ENCODE measurements around the gene TMEM95.

- TF ChIP-seq CTCF (IDR thresholded peaks at IDR 0.05) = no peak
- no peak for TF ChIP-seq EZH2 (IDR thresholded peaks at IDR 0.05; ENCODE audit: borderline replicate concordance, insufficient read depth, low read depth, low read length, poor library complexity, severe bottlenecking)
Measured at GRCh38 chr17:7363311-7363710, 8.4 kb downstream of the TMEM95 start.

Data from B cell (primary cell).